Activated T-cell treated with anti-CD3 and anti-CD28 coated beads, Interleukin-2, amount 50 U/mL, for 72 hours (primary cell): ENCODE data around the gene FKBP2. TPM values are rescaled to one million over a fixed set of nuclear protein-coding genes. Genes with fewer than 3 reads are reported as not detected.

Source experiments
- ATAC-seq, 2 donors: fragments of 150-1000 bp; cut with Tn5 transposase; replicated peaks in 1 of 2; 2 replicates each; pipeline ENCODE4 v1.10.0; 2021; ENCODE audit warnings: moderate library complexity in 2 of 2, mild to moderate bottlenecking in 1 of 2
- DNase-seq, 2 donors: peaks; one replicate each; pipeline ENCODE4 v3.0.0; 2021 to 2022; ENCODE audit warnings: mixed read lengths in 1 of 2
- H3K27ac Mint-ChIP-seq: one replicate; pipeline ENCODE4 v1.8.0; 2022; ENCODE audit warnings: mild to moderate bottlenecking, moderate library complexity, mixed read lengths
- H3K27me3 Mint-ChIP-seq: one replicate; pipeline ENCODE4 v1.8.0; 2022; ENCODE audit warnings: low read depth, mixed read lengths
- H3K36me3 Mint-ChIP-seq, 2 donors: one replicate each; pipeline ENCODE4 v1.8.0; 2022; ENCODE audit warnings: mixed read lengths in 2 of 2, mild to moderate bottlenecking in 1 of 2; ENCODE audit not compliant: insufficient read depth in 2 of 2
- H3K4me1 Mint-ChIP-seq: one replicate; pipeline ENCODE4 v1.8.0; 2022; ENCODE audit warnings: low read depth, mixed read lengths
- H3K4me3 Mint-ChIP-seq, 2 donors: one replicate each; pipeline ENCODE4 v1.8.0; 2022; ENCODE audit warnings: mild to moderate bottlenecking in 2 of 2, mixed read lengths in 2 of 2, moderate library complexity in 2 of 2
- H3K9me3 Mint-ChIP-seq, 2 donors: one replicate each; pipeline ENCODE4 v1.8.0; 2022; ENCODE audit warnings: mixed read lengths in 2 of 2
- total RNA-seq, 2 donors: library from RNA; stranded (reverse); gene quantifications; one replicate each; pipeline ENCODE4 v1.2.3, GENCODE V29; 2022

Gene FKBP2
- total RNA-seq, 2 donors from 2014 or later, result 34.2 to 41.5 TPM

GRCh38 chr11:64250415-64251015 is 9.6 kb downstream of the FKBP2 start:
- Mint-ChIP-seq H3K36me3 (no peaks in the 10 kb centered on the region), H3K27me3 (no peaks in the 10 kb centered on the region), H3K4me1 (peaks cover 32% of the 10 kb centered on the region), H3K9me3 (no peaks in the 10 kb centered on the region), H3K27ac (no peak overlapping the region), H3K4me3 (peak overlapping the region; percentile 81 to 87)
- ATAC-seq (peak in 1 of 2 donors; percentile 1), DNase-seq (no peak)

DNA sequence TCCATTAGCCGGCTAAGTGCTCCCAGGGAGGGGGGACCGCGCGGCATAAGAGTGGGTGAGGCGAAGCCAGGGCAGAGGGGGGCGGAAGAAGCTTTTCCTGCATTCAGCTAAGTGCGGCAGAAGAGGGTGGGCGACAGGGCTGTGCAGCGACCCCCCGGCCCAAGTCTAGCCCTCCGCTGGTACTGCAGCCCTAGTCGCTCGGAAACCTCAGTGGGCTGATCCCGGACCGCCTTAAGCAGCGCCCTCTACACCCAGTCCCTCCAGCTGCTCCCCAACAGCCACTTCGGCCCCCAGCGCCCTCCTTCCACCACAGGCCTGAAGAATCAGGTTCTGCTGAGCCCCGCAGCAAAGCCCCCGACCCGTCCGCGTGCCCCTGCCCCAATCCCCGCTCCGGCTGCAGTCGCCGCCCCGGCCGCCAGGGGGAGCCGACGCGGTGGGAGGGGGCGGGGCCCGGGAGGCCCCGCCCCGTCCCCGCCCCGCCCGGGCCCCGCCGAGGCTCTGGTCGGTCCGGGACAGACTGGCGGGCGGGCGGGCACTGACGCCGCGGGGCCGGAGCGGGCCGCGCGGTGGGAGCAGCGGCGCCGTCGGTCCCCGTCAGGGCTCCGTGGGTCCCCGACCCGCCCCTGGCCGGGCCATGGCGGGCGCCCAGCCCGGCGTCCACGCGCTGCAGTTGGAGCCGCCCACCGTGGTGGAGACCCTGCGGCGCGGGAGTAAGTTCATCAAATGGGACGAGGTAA is 10.3 kb downstream of the FKBP2 start, which contains the start of gene PLCB3:
Gene PLCB3, plus strand, starts transcription at position 515 of the 737 bp plus-strand sequence. Its CDS starts 120 bp downstream, at position 635.
- Mint-ChIP-seq H3K36me3 (no peaks in the 10 kb centered on the region), H3K27ac (peak within 1 kb of the TSS; percentile 80)
- peak; percentile 71 to 72 for ATAC-seq

DNA sequence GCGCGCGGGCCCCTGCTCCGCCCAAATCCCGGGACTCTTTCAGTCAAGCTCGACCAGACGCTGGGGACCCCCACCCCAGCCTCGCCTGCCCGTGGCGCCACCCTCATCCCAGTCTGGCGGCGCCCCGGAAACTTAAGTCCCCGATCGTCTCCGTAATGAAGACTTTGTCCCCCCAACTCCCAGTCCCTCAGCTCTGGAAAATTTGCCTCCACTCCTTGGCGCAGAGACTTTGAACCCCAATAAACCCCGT is 10.8 kb downstream of the FKBP2 start:
- H3K9me3 Mint-ChIP-seq, result no peaks in the 10 kb centered on the region
- DNase-seq (no peak), ATAC-seq (no peak)
- H3K36me3 Mint-ChIP-seq, result no peaks in the 10 kb centered on the region
- peak overlapping the region; percentile 80 for H3K27ac Mint-ChIP-seq
- peaks cover 32% of the 10 kb centered on the region for H3K4me1 Mint-ChIP-seq
- no peaks in the 10 kb centered on the region for H3K27me3 Mint-ChIP-seq
- peak overlapping the region; percentile 95 for H3K4me3 Mint-ChIP-seq

More for the DNA sequence above, 10.3 kb downstream of the FKBP2 start, which contains the start of gene PLCB3:
- Mint-ChIP-seq H3K4me1 (peaks cover 32% of the 10 kb centered on the region), H3K27me3 (no peaks in the 10 kb centered on the region), H3K4me3 (peak within 1 kb of the TSS; percentile 95), H3K9me3 (no peaks in the 10 kb centered on the region)
- DNase-seq, result peak; percentile 61 to 77

DNA sequence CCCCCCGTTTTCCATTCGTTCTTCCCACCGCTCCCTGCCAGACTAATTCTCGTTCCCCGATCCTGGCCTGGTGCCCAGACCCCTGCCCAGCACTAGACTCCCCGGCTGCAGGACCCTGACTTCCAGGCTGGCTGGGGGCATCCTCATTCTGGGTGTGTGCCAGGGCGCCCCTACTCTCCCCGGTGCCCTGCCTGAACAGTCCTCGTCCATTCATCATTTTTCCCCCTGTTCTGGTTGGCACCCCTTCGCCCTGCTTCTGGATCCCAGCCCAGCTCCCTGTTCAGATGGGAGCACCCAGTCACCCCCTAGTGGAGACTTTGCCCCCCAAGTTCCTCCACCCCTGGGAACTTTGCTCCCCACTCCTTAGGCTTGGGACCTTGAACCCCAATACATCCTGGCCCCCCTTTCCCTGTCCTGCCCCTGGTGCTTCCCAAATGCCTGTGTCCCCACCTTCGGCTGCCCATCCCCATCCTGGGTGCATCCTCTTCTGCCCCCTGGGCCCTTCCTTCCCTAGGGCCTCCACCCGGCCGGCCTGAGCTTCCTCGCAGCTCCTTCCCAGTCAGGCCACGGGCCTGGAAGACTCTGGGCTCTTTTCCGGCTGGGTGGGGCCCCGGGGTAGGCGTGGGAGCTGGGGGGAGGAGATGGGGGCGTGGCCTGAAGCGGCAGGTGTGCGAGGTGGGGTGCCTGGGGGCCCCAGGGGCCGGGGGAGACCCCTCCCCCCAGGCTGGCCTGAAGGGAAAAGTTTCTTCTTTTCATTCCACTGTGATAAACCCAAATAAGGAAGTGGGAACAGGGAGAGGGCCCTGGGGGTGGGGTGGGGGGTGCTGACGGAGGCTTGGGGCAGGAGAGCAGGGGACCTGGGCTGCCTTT is 11.3 kb downstream of the FKBP2 start:
- DNase-seq (peak in 1 of 2 donors; percentile 22), ATAC-seq (no peak)
- Mint-ChIP-seq H3K27me3 (no peaks in the 10 kb centered on the region), H3K4me3 (peak overlapping the region; percentile 95), H3K36me3 (no peaks in the 10 kb centered on the region), H3K4me1 (peaks cover 32% of the 10 kb centered on the region), H3K9me3 (no peaks in the 10 kb centered on the region), H3K27ac (peak overlapping the region; percentile 80)

GRCh38 chr11:64253043-64253442 is 12.1 kb downstream of the FKBP2 start:
- Mint-ChIP-seq H3K36me3 (peaks cover 0 to 1% of the 10 kb centered on the region in 2 donors), H3K27me3 (no peaks in the 10 kb centered on the region), H3K4me1 (peaks cover 27% of the 10 kb centered on the region), H3K27ac (no peak overlapping the region), H3K4me3 (peak overlapping the region in 1 of 2 donors; percentile 95), H3K9me3 (no peaks in the 10 kb centered on the region)
- ATAC-seq, result no peak
- no peak for DNase-seq

DNA sequence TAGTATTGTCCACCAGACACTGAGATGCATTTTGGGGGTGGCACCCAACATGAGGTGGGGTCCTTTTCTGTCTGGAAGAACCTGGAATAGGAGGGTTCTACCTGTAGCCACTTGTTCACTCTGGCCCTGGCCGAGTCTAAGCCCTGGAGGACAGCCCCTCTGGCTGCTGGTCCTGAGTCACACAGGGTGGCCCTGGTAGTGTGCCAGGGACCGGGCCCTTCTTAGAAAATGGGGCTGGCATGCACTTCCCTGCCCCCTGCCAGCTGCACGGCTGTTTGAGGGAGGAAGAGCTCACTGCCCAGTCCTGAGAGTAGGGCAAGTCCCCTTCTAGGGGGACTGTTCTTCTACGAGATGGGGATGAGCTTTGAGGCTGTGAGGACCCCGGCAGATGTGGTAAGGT is 12.6 kb downstream of the FKBP2 start:
- H3K27ac Mint-ChIP-seq, result no peak overlapping the region
- DNase-seq, result no peak
- peaks cover 25% of the 10 kb centered on the region for H3K4me1 Mint-ChIP-seq
- no peak for ATAC-seq
- H3K27me3 Mint-ChIP-seq, result no peaks in the 10 kb centered on the region
- peaks cover 0 to 1% of the 10 kb centered on the region in 2 donors for H3K36me3 Mint-ChIP-seq
- H3K4me3 Mint-ChIP-seq, result no peak overlapping the region
- no peaks in the 10 kb centered on the region for H3K9me3 Mint-ChIP-seq

DNA sequence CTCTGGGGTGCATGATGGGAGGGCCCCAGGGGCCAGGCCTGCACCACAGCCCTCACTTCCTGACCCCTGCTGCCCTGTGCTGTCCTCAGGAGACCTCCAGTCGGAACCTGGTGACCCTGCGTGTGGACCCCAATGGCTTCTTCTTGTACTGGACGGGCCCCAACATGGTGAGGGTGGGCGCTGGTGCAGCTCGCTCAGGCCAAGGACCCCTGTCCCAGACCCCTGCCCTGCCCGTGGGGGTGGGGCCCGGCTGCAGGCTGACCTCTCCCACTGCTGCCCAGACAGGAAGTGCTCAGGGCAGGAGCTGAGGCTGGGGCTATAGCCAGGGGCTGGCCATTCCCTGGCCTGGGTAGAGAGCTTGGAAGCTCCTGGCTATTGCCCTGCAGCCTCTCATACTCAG is 13.4 kb downstream of the FKBP2 start:
- ATAC-seq (no peak), DNase-seq (no peak)
- no peaks in the 10 kb centered on the region for H3K27me3 Mint-ChIP-seq
- H3K4me3 Mint-ChIP-seq, result no peak overlapping the region
- H3K27ac Mint-ChIP-seq, result no peak overlapping the region
- H3K36me3 Mint-ChIP-seq, result peaks cover 0 to 1% of the 10 kb centered on the region in 2 donors
- H3K4me1 Mint-ChIP-seq, result peaks cover 26% of the 10 kb centered on the region
- no peaks in the 10 kb centered on the region for H3K9me3 Mint-ChIP-seq

DNA sequence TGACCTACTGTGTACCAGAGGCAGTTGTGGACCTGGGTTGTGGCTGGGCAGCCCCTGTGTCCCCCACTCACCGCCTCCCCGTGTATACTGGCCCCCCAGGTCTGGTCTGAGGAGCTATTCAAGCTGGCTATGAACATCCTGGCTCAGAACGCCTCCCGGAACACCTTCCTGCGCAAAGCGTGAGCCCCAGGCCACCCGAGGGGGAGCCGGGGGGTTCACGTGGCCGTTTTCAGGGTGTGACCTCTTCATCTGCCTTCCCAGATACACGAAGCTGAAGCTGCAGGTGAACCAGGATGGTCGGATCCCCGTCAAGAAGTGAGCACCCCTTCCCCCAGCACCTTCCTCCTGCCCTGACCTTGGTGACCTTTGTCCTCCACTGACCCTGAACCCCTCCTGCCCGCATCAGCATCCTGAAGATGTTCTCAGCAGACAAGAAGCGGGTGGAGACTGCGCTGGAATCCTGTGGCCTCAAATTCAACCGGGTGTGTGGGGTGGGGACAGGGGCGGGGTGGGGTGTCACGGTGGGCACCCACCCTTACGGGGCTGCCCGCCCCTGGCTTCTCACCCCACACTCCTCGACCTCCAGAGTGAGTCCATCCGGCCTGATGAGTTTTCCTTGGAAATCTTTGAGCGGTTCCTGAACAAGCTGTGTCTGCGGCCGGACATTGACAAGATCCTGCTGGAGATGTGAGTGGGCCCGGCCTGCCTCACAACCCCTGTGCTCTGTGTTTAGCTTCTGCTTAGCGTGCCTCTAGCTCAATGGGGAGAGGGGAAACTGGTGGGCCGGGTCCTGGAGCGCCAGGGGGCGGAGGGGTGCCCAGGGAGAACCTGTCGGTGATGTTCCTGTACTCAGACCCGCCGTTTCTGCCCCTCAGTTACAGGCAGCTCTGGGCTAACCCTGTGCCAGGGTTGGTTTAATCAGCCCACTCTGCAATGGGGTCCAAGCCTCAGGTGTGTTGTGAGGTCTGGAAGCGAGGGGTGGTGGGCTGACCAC is 14.5 kb downstream of the FKBP2 start:
- Mint-ChIP-seq H3K9me3 (no peaks in the 10 kb centered on the region), H3K36me3 (peaks cover 2 to 3% of the 10 kb centered on the region in 2 donors), H3K4me3 (no peak overlapping the region), H3K4me1 (peaks cover 26% of the 10 kb centered on the region), H3K27me3 (no peaks in the 10 kb centered on the region), H3K27ac (no peak overlapping the region)
- no peak for DNase-seq
- ATAC-seq, result no peak

DNA sequence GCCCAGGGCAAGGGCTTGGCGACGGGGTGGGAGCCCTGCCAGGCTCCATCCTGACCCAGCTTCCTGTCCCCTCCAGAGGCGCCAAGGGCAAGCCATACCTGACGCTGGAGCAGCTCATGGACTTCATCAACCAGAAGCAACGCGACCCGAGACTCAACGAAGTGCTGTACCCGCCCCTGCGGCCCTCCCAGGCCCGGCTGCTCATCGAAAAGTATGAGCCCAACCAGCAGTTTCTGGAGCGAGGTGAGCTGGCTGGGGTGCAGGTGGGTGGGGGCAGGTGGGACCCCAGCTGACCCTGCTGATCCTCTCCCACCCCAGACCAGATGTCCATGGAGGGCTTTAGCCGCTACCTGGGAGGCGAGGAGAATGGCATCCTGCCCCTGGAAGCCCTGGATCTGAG is 15.4 kb downstream of the FKBP2 start:
- Mint-ChIP-seq H3K9me3 (no peaks in the 10 kb centered on the region), H3K27me3 (no peaks in the 10 kb centered on the region), H3K4me1 (peaks cover 21% of the 10 kb centered on the region), H3K4me3 (no peak overlapping the region), H3K36me3 (peaks cover 2 to 3% of the 10 kb centered on the region in 2 donors), H3K27ac (no peak overlapping the region)
- ATAC-seq (no peak), DNase-seq (no peak)

- no peaks in the 10 kb centered on the region for H3K9me3 Mint-ChIP-seq
- H3K27me3 Mint-ChIP-seq, result no peaks in the 10 kb centered on the region
- peaks cover 12% of the 10 kb centered on the region for H3K4me1 Mint-ChIP-seq
- H3K36me3 Mint-ChIP-seq, result peaks cover 2 to 3% of the 10 kb centered on the region in 2 donors
- H3K27ac Mint-ChIP-seq, result no peak overlapping the region
- DNase-seq, result no peak
- no peak for ATAC-seq
- H3K4me3 Mint-ChIP-seq, result no peak overlapping the region
These were observed 17.5 kb downstream of the FKBP2 start for GRCh38 chr11:64258356-64258755.

DNA sequence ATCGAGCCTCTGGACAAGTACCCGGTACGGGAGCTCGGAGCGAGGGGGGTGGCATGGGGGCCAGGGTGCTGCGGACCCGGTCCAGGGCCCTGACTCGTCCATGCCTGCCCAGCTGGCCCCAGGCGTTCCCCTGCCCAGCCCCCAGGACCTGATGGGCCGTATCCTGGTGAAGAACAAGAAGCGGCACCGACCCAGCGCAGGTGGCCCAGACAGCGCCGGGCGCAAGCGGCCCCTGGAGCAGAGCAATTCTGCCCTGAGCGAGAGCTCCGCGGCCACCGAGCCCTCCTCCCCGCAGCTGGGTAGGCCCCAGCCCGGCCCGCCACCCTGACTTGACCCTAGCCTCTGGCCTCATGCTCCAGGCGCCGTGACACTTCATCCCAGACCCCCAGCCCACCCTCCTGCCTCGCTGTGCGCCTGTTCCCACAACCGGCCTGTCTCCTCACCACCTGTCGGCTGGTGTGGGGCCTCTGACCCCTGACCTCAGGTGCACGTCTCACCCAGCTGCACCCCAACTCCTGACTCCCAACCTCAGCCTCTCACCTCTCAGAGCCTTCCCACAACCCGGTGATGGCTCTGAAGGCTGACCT is 18.1 kb downstream of the FKBP2 start:
- Mint-ChIP-seq H3K27me3 (no peaks in the 10 kb centered on the region), H3K36me3 (peaks cover 2 to 3% of the 10 kb centered on the region in 2 donors), H3K4me1 (peaks cover 12% of the 10 kb centered on the region), H3K4me3 (no peak overlapping the region), H3K27ac (no peak overlapping the region), H3K9me3 (no peaks in the 10 kb centered on the region)
- no peak for DNase-seq
- no peak for ATAC-seq

GRCh38 chr11:64259533-64260067 is 18.7 kb downstream of the FKBP2 start:
- DNase-seq (no peak), ATAC-seq (peak; percentile 25 to 37)
- H3K4me1 Mint-ChIP-seq, result peaks cover 12% of the 10 kb centered on the region

More at GRCh38 chr11:64259533-64260067, 18.7 kb downstream of the FKBP2 start:
- Mint-ChIP-seq H3K4me3 (no peak overlapping the region), H3K27ac (peak overlapping the region; percentile 27), H3K27me3 (no peaks in the 10 kb centered on the region), H3K36me3 (peaks cover 2 to 3% of the 10 kb centered on the region in 2 donors), H3K9me3 (no peaks in the 10 kb centered on the region)
